Esophagus (tissue), 2 donors: ENCODE measurements around the gene RUBCNL. TPM values are rescaled to one million over a fixed set of nuclear protein-coding genes. Genes with fewer than 3 reads are reported as not detected.
A peak's percentile ranks its signal among the peaks of the same experiment; 100 is the strongest.

Experiments used
- H3K27ac ChIP-seq, 2 donors: one replicate each; pipeline ENCODE4 v1.5.1; 2013; ENCODE audit warnings: low read depth in 2 of 2, mild to moderate bottlenecking in 2 of 2, inconsistent platforms in 1 of 2, low read length in 1 of 2, moderate library complexity in 1 of 2
- H3K27me3 ChIP-seq, 2 donors: one replicate each; pipeline ENCODE4 v1.6.1; 2013; ENCODE audit warnings: low read length in 2 of 2, control low read depth in 1 of 2, mild to moderate bottlenecking in 1 of 2; ENCODE audit not compliant: insufficient read depth in 2 of 2, control insufficient read depth in 1 of 2
- H3K36me3 ChIP-seq, 2 donors: one replicate each; pipeline ENCODE4 v1.6.1; 2013; ENCODE audit warnings: low read length in 1 of 2; ENCODE audit not compliant: control insufficient read depth in 2 of 2, insufficient read depth in 2 of 2
- H3K4me1 ChIP-seq, 2 donors: one replicate each; pipeline ENCODE4 v1.6.1; 2013; ENCODE audit warnings: low read length in 1 of 2; ENCODE audit not compliant: control insufficient read depth in 2 of 2, insufficient read depth in 2 of 2
- H3K4me3 ChIP-seq, 2 donors: one replicate each; pipeline ENCODE4 v1.5.1; 2013; ENCODE audit warnings: low read length in 2 of 2, mild to moderate bottlenecking in 2 of 2, low read depth in 1 of 2, moderate library complexity in 1 of 2
- H3K9me3 ChIP-seq, 2 donors: one replicate each; pipeline ENCODE4 v1.6.1; 2013; ENCODE audit warnings: mild to moderate bottlenecking in 2 of 2, low read depth in 1 of 2, low read length in 1 of 2, moderate library complexity in 1 of 2; ENCODE audit not compliant: control insufficient read depth in 2 of 2, insufficient read depth in 1 of 2
- WGBS, 2 donors: extraction: QIAGEN DNeasy Blood & Tissue Kit; methylation state at CpG; one replicate each; pipeline ENCODE4 v1.1.7; 2013; 5-methylcytosine and 5-hydroxymethylcytosine counted together
- polyA plus RNA-seq, 2 donors: library from polyadenylated mRNA; stranded (reverse); fragments of 200-250 nt; gene quantifications; one replicate each; pipeline ENCODE4 v1.2.3, GENCODE V29; 2013
- donor health status: healthy with polysubstance abuse.
- donor health status: Bipolar disorder and iron deficiency.

Gene RUBCNL
- polyA plus RNA-seq, 2 donors: 0.26 to 0.28 TPM

- Histone ChIP-seq H3K9me3 (no peaks in the 10 kb centered on the region), H3K4me3 (no peak overlapping the region), H3K27ac (no peak overlapping the region), H3K36me3 (no peaks in the 10 kb centered on the region), H3K4me1 (peaks cover 5 to 7% of the 10 kb centered on the region in 2 donors), H3K27me3 (peaks cover 0 to 5% of the 10 kb centered on the region in 2 donors)
- 54% methylated on average over 9 of the region's 9 CpGs for WGBS, 2 donors
These were observed 2.7 kb upstream of the RUBCNL start for GRCh38 chr13:46389457-46390451.

GRCh38 chr13:46388846-46389245 is 1.8 kb upstream of the RUBCNL start:
- Histone ChIP-seq H3K4me1 (peaks cover 5 to 7% of the 10 kb centered on the region in 2 donors), H3K4me3 (no peak overlapping the region), H3K27me3 (peaks cover 0 to 5% of the 10 kb centered on the region in 2 donors), H3K9me3 (no peaks in the 10 kb centered on the region), H3K27ac (no peak overlapping the region), H3K36me3 (no peaks in the 10 kb centered on the region)
- 56 to 74% methylated on average over 3 of the region's 3 CpGs for WGBS, 2 donors

- 77 to 78% methylated on average over 6 of the region's 6 CpGs for WGBS, 2 donors
- peaks cover 0 to 5% of the 10 kb centered on the region in 2 donors for H3K27me3 ChIP-seq
- H3K27ac ChIP-seq: no peak overlapping the region
These were observed 1.3 kb upstream of the RUBCNL start for GRCh38 chr13:46388308-46388707.

GRCh38 chr13:46386392-46387063 is 524 bp downstream of the RUBCNL start:
- Histone ChIP-seq H3K9me3 (no peaks in the 10 kb centered on the region), H3K27ac (no peak overlapping the region), H3K4me1 (peaks cover 5 to 7% of the 10 kb centered on the region in 2 donors), H3K36me3 (no peaks in the 10 kb centered on the region), H3K4me3 (peak overlapping the region; percentile 27 to 29), H3K27me3 (peaks cover 0 to 5% of the 10 kb centered on the region in 2 donors)
- 7 to 9% methylated on average over 35 to 37 of the region's 37 CpGs for WGBS, 2 donors

More at GRCh38 chr13:46388308-46388707, 1.3 kb upstream of the RUBCNL start:
- Histone ChIP-seq H3K36me3 (no peaks in the 10 kb centered on the region), H3K9me3 (no peaks in the 10 kb centered on the region), H3K4me1 (peaks cover 5 to 7% of the 10 kb centered on the region in 2 donors), H3K4me3 (no peak overlapping the region)

- Histone ChIP-seq H3K4me3 (peak overlapping the region in 1 of 2 donors; percentile 29), H3K9me3 (no peaks in the 10 kb centered on the region), H3K36me3 (no peaks in the 10 kb centered on the region), H3K27ac (no peak overlapping the region), H3K27me3 (peaks cover 0 to 5% of the 10 kb centered on the region in 2 donors), H3K4me1 (peaks cover 5 to 7% of the 10 kb centered on the region in 2 donors)
- WGBS, 2 donors: 37 to 54% methylated on average over 10 of the region's 10 CpGs
These were observed 1.1 kb downstream of the RUBCNL start for GRCh38 chr13:46385946-46386345.

- H3K27ac ChIP-seq: no peak overlapping the region
- peaks cover 0 to 5% of the 10 kb centered on the region in 2 donors for H3K27me3 ChIP-seq
- H3K4me3 ChIP-seq: no peak overlapping the region
- no peaks in the 10 kb centered on the region for H3K36me3 ChIP-seq
- no peaks in the 10 kb centered on the region for H3K9me3 ChIP-seq
- H3K4me1 ChIP-seq: peaks cover 5 to 7% of the 10 kb centered on the region in 2 donors
These were observed 3.7 kb downstream of the RUBCNL start for GRCh38 chr13:46383383-46383782.

GRCh38 chr13:46382224-46382623 is 4.8 kb downstream of the RUBCNL start:
- H3K36me3 ChIP-seq: no peaks in the 10 kb centered on the region
- H3K4me1 ChIP-seq: peaks cover 3 to 4% of the 10 kb centered on the region in 2 donors
- H3K9me3 ChIP-seq: no peaks in the 10 kb centered on the region
- no peak overlapping the region for H3K4me3 ChIP-seq
- H3K27ac ChIP-seq: no peak overlapping the region
- WGBS, 2 donors: 72 to 80% methylated on average over 3 of the region's 3 CpGs
- H3K27me3 ChIP-seq: peaks cover 0 to 5% of the 10 kb centered on the region in 2 donors

- Histone ChIP-seq H3K9me3 (no peaks in the 10 kb centered on the region), H3K36me3 (no peaks in the 10 kb centered on the region), H3K4me3 (no peak overlapping the region), H3K27ac (no peak overlapping the region), H3K4me1 (no peaks in the 10 kb centered on the region), H3K27me3 (no peaks in the 10 kb centered on the region)
- WGBS, 2 donors: 85% methylated on average over 4 of the region's 4 CpGs
These were observed 6.8 kb downstream of the RUBCNL start for GRCh38 chr13:46380242-46380641.

- Histone ChIP-seq H3K9me3 (no peaks in the 10 kb centered on the region), H3K4me1 (no peaks in the 10 kb centered on the region), H3K36me3 (no peaks in the 10 kb centered on the region), H3K27me3 (no peaks in the 10 kb centered on the region), H3K27ac (no peak overlapping the region), H3K4me3 (no peak overlapping the region)
- 79 to 82% methylated on average over 2 of the region's 2 CpGs for WGBS, 2 donors
These were observed 7.4 kb downstream of the RUBCNL start for GRCh38 chr13:46379611-46380010.
